ENCODE results near the gene PLXNC1.
"Not testable (repeated sequence)": the region's sequence is repeated elsewhere in the genome, so short reads cannot be mapped to it uniquely, and the experiment has no call there.

The PLXNC1 gene

GRCh38 chr12:94290353-94290752, 142.0 kb downstream of the PLXNC1 start:
- DNase-seq (ENCODE audit: low spot score), result no peak

GRCh38 chr12:94297096-94297699, 148.8 kb downstream of the PLXNC1 start:
- DNase-seq (ENCODE audit: low spot score), result no peak

GRCh38 chr12:94297876-94298505, 149.6 kb downstream of the PLXNC1 start:
- DNase-seq (ENCODE audit: low spot score), result no peak

- no peak for DNase-seq (ENCODE audit: low spot score)
These were observed 151.5 kb downstream of the PLXNC1 start for GRCh38 chr12:94299846-94300245.

- no peak for DNase-seq (ENCODE audit: low spot score)
These were observed 155.6 kb downstream of the PLXNC1 start for GRCh38 chr12:94304012-94304411.

GRCh38 chr12:94304566-94305061, 156.2 kb downstream of the PLXNC1 start:
- no peak for DNase-seq (ENCODE audit: low spot score)

GRCh38 chr12:94305130-94305957, 157.0 kb downstream of the PLXNC1 start:
- no peak for DNase-seq (ENCODE audit: low spot score)

GRCh38 chr12:94308612-94309011, 160.2 kb downstream of the PLXNC1 start:
- no peak for DNase-seq (ENCODE audit: low spot score)

GRCh38 chr12:94309373-94309772, 161.0 kb downstream of the PLXNC1 start:
- DNase-seq (ENCODE audit: low spot score), result no peak

- no peak for DNase-seq (ENCODE audit: low spot score)
These were observed 164.0 kb downstream of the PLXNC1 start for GRCh38 chr12:94312378-94312777.

GRCh38 chr12:94316600-94316999, 168.2 kb downstream of the PLXNC1 start:
- not testable (repeated sequence) for DNase-seq (ENCODE audit: low spot score)

- DNase-seq (ENCODE audit: low spot score), result no peak
These were observed 169.8 kb downstream of the PLXNC1 start for GRCh38 chr12:94318181-94318580.

GRCh38 chr12:94320109-94320508, 171.7 kb downstream of the PLXNC1 start:
- no peak for DNase-seq (ENCODE audit: low spot score)

- no peak for DNase-seq (ENCODE audit: low spot score)
These were observed 174.0 kb downstream of the PLXNC1 start for GRCh38 chr12:94322346-94322745.

- DNase-seq (ENCODE audit: low spot score), result no peak
These were observed 177.9 kb downstream of the PLXNC1 start for GRCh38 chr12:94326234-94326633.

- DNase-seq (ENCODE audit: low spot score), result no peak
These were observed 178.3 kb downstream of the PLXNC1 start for GRCh38 chr12:94326727-94327126.

- no peak for DNase-seq (ENCODE audit: low spot score)
These were observed 179.4 kb downstream of the PLXNC1 start for GRCh38 chr12:94327809-94328208.

GRCh38 chr12:94329366-94329765, 181.0 kb downstream of the PLXNC1 start:
- DNase-seq (ENCODE audit: low spot score), result no peak

GRCh38 chr12:94333396-94333795, 185.0 kb downstream of the PLXNC1 start:
- DNase-seq (ENCODE audit: low spot score), result no peak

- DNase-seq (ENCODE audit: low spot score), result no peak
These were observed 188.0 kb downstream of the PLXNC1 start for GRCh38 chr12:94336211-94336925.

- DNase-seq (ENCODE audit: low spot score), result no peak
These were observed 189.8 kb downstream of the PLXNC1 start for GRCh38 chr12:94338006-94338794.

Measured in pons (tissue), 1 donor.